Embryonic facial prominence (tissue), 1 donor: Measurements from ENCODE around the gene GNAI1.

Experiments used
- DNase-seq: peaks from one replicate; pipeline ENCODE4 v3.0.0-alpha.2; 2016; ENCODE audit errors: extremely low spot score

Gene GNAI1

DNA sequence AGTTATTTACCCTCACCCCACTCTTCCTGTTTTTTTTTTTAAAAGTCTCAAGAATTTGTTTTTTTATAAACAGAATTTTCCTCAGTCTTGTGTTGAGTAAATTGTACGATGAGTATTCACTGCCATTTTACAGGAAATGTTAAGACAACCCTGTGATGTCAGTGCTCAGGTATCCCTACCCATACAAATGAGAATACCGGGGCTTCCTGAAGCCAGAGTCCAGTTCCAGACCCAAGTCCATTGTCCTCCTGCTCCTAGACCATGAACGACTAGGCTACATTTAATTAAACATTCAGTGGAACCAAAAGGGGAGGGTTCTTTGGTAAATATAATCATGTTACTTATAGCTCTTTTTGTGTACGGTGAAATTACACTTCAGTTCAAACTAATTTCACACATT lies 79.2 kb downstream of the GNAI1 start:
- DNase-seq, result no peak

- no peak for DNase-seq
These were observed 81.1 kb downstream of the GNAI1 start for GRCh38 chr7:80215734-80216133.

DNA sequence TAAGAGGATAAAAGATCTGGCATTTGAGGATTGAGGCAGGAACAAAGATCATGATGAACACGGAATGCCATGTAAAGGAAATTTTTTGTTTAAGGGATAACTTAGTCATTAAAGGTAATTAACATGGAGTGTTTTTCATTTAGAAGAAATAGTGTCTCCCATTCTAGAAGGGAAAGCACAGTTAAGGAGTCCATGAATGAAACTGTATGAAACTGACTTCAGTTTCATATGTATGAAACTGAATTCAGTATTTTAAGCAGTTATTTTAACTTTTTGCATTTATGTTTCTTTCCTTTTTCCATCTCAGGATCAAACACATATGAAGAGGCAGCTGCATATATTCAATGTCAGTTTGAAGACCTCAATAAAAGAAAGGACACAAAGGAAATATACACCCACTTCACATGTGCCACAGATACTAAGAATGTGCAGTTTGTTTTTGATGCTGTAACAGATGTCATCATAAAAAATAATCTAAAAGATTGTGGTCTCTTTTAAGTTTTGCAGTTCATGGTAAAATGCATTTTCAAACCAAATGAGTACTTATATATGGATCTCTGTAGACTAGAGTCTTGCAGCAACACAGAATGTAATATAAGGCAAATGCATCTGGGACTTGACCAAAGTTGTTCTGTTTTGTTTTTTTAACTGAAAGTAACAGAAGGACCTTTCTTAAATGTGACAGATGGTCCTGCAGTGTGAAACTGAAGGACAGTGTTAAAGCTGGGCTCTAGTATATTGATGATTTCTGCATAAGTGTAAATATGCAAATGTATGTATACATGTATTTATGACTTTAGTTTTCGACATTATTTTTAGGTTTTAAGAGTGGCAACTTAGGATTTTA lies 82.6 kb downstream of the GNAI1 start:
- no peak for DNase-seq

GRCh38 chr7:80218723-80219122 lies 84.1 kb downstream of the GNAI1 start:
- DNase-seq, result no peak

GRCh38 chr7:80220022-80220634 lies 85.5 kb downstream of the GNAI1 start:
- DNase-seq, result no peak

DNA sequence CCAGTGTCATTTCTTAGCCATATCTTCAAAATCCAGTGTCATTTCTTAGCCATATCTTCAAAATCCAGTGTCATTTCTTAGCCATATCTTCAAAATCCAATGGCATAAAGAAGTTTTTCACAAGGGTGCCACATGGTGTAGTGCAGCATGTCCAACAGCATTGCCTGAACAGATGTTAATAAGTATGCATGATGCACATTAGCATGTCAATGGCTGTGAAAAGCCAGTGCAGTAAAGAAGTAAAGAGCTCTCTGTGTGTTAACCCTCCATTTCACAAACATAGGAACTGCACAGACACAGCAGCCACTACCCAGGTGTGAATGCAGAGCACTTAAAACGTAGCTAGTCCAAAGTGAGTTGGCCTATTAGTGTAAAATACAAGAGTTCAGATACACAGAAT lies 89.8 kb downstream of the GNAI1 start:
- no peak for DNase-seq

DNA sequence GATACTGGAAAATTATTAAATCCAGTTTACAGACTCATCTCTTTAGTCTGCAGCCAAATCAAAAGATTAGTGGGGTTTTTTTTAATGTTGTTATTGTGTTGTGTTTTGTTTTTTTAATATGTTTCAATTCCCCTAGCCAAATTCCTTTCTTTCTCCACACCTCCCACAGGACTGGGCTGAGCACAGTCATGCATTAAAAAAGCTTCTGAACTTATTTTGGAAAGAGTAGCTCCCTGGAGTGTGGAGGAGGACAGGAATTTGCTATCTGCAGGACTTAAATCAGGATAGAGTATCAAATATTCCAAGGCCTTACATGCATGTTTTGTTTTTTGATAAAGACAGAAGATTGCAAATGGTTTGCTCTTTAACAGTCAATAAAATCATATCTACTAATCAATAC lies 90.7 kb downstream of the GNAI1 start:
- no peak for DNase-seq

- no peak for DNase-seq
These were observed 92.0 kb downstream of the GNAI1 start for GRCh38 chr7:80226629-80227028.

DNA sequence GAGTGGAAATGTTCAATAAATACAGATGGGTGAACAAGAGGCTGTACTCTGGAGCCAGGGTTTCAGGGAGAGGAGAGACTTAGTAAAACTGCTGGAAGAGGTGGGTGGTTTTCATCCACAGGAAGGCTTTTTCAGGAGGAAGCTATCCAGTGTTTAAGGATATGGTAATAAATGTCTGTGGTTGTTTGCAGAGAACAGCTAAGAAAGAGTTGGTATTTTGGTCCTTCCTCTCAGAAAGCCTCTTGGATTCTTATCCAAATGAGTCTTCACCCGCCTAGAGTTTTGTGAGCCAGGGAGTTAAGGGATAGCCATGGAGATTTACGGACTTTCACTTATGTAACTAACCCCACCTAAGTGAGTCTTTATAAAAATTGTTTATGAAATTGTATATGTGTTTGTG lies 95.7 kb downstream of the GNAI1 start:
- DNase-seq, result no peak

DNA sequence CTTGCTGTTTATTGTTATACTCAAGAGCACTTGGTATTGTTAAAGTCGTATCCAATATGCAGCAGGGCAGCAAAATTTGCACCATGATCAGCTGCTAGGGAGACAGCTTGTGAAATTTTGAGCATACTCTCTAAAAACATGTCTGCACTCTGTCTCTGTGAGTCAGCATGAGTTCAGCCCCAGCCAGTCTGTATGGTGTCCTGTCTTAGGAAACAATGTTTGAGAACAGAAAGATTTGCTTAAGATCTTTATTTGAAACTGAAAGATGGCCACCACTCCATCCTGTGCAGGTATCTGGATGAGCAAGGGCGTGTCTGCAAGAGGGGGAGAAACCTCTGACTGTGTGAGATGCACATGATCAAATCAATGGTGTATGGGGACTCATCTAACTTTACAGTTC lies 97.1 kb downstream of the GNAI1 start:
- no peak for DNase-seq

- no peak for DNase-seq
These were observed 98.5 kb downstream of the GNAI1 start for GRCh38 chr7:80232979-80233724.

- no peak for DNase-seq
These were observed 100.7 kb downstream of the GNAI1 start for GRCh38 chr7:80235334-80235733.

GRCh38 chr7:80236681-80237080 lies 102.0 kb downstream of the GNAI1 start:
- no peak for DNase-seq

DNA sequence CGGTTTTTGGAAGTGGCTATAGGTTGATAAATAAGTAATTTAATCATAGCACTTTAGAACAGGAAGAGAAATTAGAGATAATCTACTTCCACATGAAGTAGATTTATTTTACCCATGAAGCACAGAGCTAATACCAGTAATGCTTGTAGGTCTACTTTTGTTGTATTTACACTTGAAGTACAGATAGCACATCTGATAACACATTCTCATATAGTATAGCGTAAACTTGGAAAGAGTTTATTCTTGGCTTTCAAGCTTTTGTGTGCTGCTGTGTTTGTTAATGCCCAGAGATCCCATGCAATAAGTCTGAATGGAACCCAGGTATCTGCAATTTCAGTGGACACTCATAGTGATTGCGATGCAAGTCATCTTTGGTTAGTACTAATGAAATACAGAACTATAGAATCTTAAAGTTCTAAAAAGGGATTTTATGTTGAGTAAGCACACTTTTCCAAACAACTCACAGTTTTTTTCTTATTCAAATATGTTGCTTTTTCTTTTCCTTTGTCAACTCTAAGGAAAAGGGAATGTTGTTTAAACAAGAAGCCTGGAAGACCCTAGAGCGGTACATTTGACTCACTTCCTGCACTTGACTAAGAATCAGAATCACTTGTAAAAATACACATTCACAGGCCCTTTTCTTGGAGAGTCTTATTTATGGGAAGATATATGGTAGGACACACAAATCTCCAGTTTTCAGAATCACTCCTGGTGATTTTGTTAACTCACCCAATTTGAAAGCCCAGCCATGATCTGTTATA lies 105.8 kb downstream of the GNAI1 start:
- DNase-seq, result no peak

- DNase-seq, result no peak
These were observed 107.0 kb downstream of the GNAI1 start for GRCh38 chr7:80241671-80242070.

DNA sequence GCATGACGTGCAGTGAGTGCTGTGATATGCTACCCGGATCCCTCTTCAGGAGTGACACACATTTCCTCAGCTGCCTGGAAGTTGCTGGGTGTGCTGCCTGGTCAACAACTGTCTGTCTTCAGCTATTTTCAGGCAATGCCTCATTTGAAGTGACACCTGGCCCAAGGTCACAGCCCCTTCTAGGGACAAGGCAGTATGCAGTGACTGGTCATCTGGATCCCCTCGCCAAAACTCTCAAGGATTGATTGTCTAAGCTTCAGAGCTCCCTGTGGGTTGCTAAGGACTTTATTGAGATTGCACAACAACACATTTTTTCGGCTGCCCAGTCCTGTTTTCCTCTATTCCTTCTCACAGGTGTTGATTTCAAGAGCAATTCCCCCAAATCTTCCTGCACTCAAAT lies 108.8 kb downstream of the GNAI1 start:
- no peak for DNase-seq

GRCh38 chr7:80244206-80244916 lies 109.7 kb downstream of the GNAI1 start:
- DNase-seq, result no peak

DNA sequence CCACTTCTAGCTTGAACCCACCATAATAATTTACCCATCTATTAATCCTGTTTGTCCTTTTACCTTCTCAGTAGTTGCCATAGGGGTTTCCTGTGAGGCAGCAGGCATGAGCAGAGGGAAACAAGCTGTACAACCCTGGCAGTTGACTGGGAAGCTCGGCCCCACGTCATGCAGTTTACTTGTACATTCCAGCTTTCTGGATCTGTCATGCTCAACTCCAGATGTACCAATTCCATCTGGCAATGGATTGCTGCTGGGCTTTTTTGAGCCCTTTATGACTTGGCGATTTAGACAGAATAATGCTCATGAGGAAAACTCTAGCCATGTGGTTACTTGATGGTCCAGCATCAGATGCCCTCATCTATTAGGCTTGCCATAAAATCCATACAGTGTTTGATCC lies 112.5 kb downstream of the GNAI1 start:
- DNase-seq, result no peak

DNA sequence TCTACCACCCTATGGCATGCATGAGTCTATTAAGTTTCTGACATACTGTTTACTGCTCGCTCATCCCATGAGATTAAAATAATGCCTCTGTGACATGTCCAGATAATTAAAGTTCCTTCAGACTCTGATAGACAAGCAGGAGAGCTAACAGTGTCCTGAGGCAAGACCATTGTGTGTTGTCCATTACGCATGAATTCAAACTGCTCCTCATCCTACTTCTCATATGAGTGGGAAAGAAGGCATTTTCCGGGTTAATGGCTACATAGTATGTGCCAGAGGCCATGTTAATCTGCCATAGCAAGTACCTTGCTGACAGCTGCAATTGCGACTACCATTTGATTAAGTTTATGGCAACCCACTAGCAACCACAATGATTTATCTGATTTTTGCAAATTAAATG lies 113.3 kb downstream of the GNAI1 start:
- DNase-seq, result no peak

- DNase-seq, result no peak
These were observed 114.6 kb downstream of the GNAI1 start for GRCh38 chr7:80249184-80249583.

- DNase-seq, result no peak
These were observed 115.1 kb downstream of the GNAI1 start for GRCh38 chr7:80249619-80250295.
